NOMO-1 (cell line): Measurements from ENCODE around the gene KRT12.
A peak's percentile ranks its signal among the peaks of the same experiment; 100 is the strongest.
"Not testable (repeated sequence)": the region's sequence is repeated elsewhere in the genome, so short reads cannot be mapped to it uniquely, and the experiment has no call there.

Source experiments
- DNase-seq, 2 experiments: peaks; one replicate each; lab custom pipeline; 2025; ENCODE audit not compliant: unreplicated experiment in 2 of 2; lab: John Stamatoyannopoulos, UW

The KRT12 gene

GRCh38 chr17:40818733-40819527 lies 48.1 kb downstream of the KRT12 start:
- DNase-seq: peak; percentile 74 to 86

- DNase-seq: no peak
Observed at GRCh38 chr17:40818343-40818732, 48.7 kb downstream of the KRT12 start.

- no peak for DNase-seq
Observed at GRCh38 chr17:40817103-40817682, 49.8 kb downstream of the KRT12 start.

- DNase-seq: no peak
Observed at GRCh38 chr17:40816569-40816968, 50.5 kb downstream of the KRT12 start.

GRCh38 chr17:40815381-40815780 lies 51.6 kb downstream of the KRT12 start:
- no peak for DNase-seq

- not testable (repeated sequence) for DNase-seq
Observed at GRCh38 chr17:40814657-40815056, 52.4 kb downstream of the KRT12 start.

GRCh38 chr17:40813804-40814203 lies 53.2 kb downstream of the KRT12 start:
- DNase-seq: no peak

- no peak for DNase-seq
Observed at GRCh38 chr17:40812639-40813038, 54.4 kb downstream of the KRT12 start.
